Right lung (tissue), 10 donors: ENCODE results near the gene RAC3. TPM values are rescaled to one million over a fixed set of nuclear protein-coding genes. Genes with fewer than 3 reads are reported as not detected.

ENCODE experiments used
- DNase-seq, 2 donors: peaks; one replicate each; pipeline ENCODE4 v3.0.0-alpha.2; 2013
- long read RNA-seq, 8 donors: transcript quantifications; one replicate each; lab custom pipeline, GENCODE V29; 2026
- polyA plus RNA-seq, 5 donors: library from polyadenylated mRNA; unstranded; fragments of 120-200 nt; gene quantifications; one replicate each; pipeline versions ENCODE4 v1.2.1 to v1.2.3, GENCODE V29; 2013; ENCODE audit warnings: inconsistent platforms in 1 of 5, low replicate concordance in 1 of 5; ENCODE audit not compliant: insufficient read length in 5 of 5, insufficient read depth in 1 of 5

RAC3 gene
- 10 to 100 TPM; 11.6 to 26.2 (median 16.2) TPM for polyA plus RNA-seq
- long read RNA-seq, donor 1, transcript RAC3-201 (6 exons, 1,090 nt), result major isoform, 25 of 26 reads
- long read RNA-seq, donor 1, partial matches to known transcripts, result 0 of 26 reads
- long read RNA-seq, donor 1, other reads (novel, unspliced or antisense), result 0 of 26 reads
- long read RNA-seq, donor 2, transcript RAC3-201 (6 exons, 1,090 nt), result major isoform, 9 of 10 reads
- long read RNA-seq, donor 2, partial matches to known transcripts, result 0 of 10 reads
- long read RNA-seq, donor 2, other reads (novel, unspliced or antisense), result 0 of 10 reads
- long read RNA-seq, donor 3, transcript RAC3-201 (6 exons, 1,090 nt), result major isoform, 10 of 16 reads
- long read RNA-seq, donor 3, partial matches to known transcripts, result 5 of 16 reads
- long read RNA-seq, donor 3, other reads (novel, unspliced or antisense), result 0 of 16 reads
- long read RNA-seq, donor 4, transcript RAC3-201 (6 exons, 1,090 nt), result major isoform, 13 of 14 reads
- long read RNA-seq, donor 4, partial matches to known transcripts, result 0 of 14 reads
- long read RNA-seq, donor 4, other reads (novel, unspliced or antisense), result 0 of 14 reads
- long read RNA-seq, donor 5, transcript RAC3-201 (6 exons, 1,090 nt), result major isoform, 19 of 24 reads
- long read RNA-seq, donor 5, transcript RAC3-202 (5 exons, 831 nt), result minor isoform, 5 of 24 reads
- long read RNA-seq, donor 5, partial matches to known transcripts, result 0 of 24 reads
- long read RNA-seq, donor 5, other reads (novel, unspliced or antisense), result 0 of 24 reads
- long read RNA-seq, donor 6, transcript RAC3-201 (6 exons, 1,090 nt), result major isoform, 14 of 16 reads
- long read RNA-seq, donor 6, partial matches to known transcripts, result 0 of 16 reads
- long read RNA-seq, donor 6, other reads (novel, unspliced or antisense), result 0 of 16 reads
- long read RNA-seq, donor 7, transcript RAC3-201 (6 exons, 1,090 nt), result major isoform, 10 of 12 reads
- long read RNA-seq, donor 7, partial matches to known transcripts, result 0 of 12 reads
- long read RNA-seq, donor 7, other reads (novel, unspliced or antisense), result 0 of 12 reads
- long read RNA-seq, donor 8, transcript RAC3-201 (6 exons, 1,090 nt), result major isoform, 6 of 6 reads
- long read RNA-seq, donor 8, partial matches to known transcripts, result 0 of 6 reads
- long read RNA-seq, donor 8, other reads (novel, unspliced or antisense), result 0 of 6 reads

- no peak for DNase-seq
These were observed at the start of gene RAC3 for GRCh38 chr17:82031303-82031884. RAC3 (plus strand) TSS chr17:82031678; CDS start chr17:82031762, 84 bp downstream.

- DNase-seq, result no peak
These were observed 48.4 kb upstream of the RAC3 start for GRCh38 chr17:81983011-81983638.

- no peak for DNase-seq
These were observed 47.7 kb upstream of the RAC3 start for GRCh38 chr17:81983639-81984373.

- DNase-seq, result no peak
These were observed 46.6 kb upstream of the RAC3 start for GRCh38 chr17:81984773-81985410.

- DNase-seq, result no peak
These were observed 44.9 kb upstream of the RAC3 start for GRCh38 chr17:81986606-81987005.

- DNase-seq, result no peak
These were observed 44.2 kb upstream of the RAC3 start for GRCh38 chr17:81987161-81987770.

- DNase-seq, result no peak
These were observed 40.4 kb upstream of the RAC3 start for GRCh38 chr17:81990836-81991683.

GRCh38 chr17:81991684-81992305 lies 39.7 kb upstream of the RAC3 start:
- DNase-seq, result peak in 1 of 2 donors; percentile 71

- DNase-seq, result no peak
These were observed 39.0 kb upstream of the RAC3 start for GRCh38 chr17:81992306-81993102.

GRCh38 chr17:81993729-81994592 lies 37.5 kb upstream of the RAC3 start:
- no peak for DNase-seq

- peak in 1 of 2 donors; percentile 54 for DNase-seq
These were observed 36.6 kb upstream of the RAC3 start for GRCh38 chr17:81994593-81995462.

GRCh38 chr17:81995463-81996231 lies 35.8 kb upstream of the RAC3 start:
- DNase-seq, result no peak

GRCh38 chr17:81996232-81996756 lies 35.2 kb upstream of the RAC3 start:
- DNase-seq, result no peak
